NCI-H2227 (cell line): ENCODE results near the gene OVCA2.

ENCODE experiments used
- DNase-seq: peaks from one replicate; lab custom pipeline; 2025; ENCODE audit not compliant: unreplicated experiment; lab: John Stamatoyannopoulos, UW

OVCA2 gene

GRCh38 chr17:2030779-2031163 is 11.1 kb upstream of the OVCA2 start:
- DNase-seq = no peak

- DNase-seq = no peak
Observed at GRCh38 chr17:2033153-2033552, 8.7 kb upstream of the OVCA2 start.

- no peak for DNase-seq
Observed at GRCh38 chr17:2034157-2034556, 7.7 kb upstream of the OVCA2 start.

DNA sequence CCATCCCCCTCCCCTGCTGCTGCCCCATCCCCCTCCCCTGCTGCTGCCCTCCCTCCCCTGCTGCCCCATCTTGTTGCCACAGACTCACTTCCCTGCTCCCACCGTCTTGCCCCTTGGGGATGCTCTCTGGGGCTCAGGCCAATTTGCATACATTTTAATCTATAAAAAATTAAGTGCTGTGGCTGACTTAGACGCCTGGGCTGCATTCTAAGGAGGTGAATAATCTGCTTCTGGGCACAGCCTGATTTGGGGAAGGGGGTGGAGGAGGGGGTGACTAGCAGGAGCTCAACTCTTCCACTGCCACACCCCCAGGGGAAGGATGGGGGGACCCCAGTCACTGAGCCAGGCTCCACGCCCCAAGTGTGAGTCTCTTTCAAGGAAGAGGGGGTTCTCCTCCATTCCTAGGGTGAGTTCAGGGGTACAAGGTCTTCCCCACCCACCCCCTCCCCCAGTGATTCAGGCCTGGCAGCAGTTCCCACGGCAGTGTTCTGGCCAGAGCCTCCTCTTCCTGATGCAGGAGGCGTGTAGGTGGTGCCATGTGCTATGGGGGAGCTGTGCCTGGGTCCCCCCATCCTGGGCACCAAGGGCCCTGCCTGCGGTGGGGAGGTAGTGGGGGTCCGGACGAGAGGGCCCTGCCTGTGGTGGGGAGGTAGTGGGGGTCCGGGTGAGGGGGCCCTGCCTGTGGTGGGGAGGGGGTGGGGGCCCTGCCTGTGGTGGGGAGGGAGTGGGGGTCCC is 6.8 kb upstream of the OVCA2 start:
- DNase-seq = no peak

DNA sequence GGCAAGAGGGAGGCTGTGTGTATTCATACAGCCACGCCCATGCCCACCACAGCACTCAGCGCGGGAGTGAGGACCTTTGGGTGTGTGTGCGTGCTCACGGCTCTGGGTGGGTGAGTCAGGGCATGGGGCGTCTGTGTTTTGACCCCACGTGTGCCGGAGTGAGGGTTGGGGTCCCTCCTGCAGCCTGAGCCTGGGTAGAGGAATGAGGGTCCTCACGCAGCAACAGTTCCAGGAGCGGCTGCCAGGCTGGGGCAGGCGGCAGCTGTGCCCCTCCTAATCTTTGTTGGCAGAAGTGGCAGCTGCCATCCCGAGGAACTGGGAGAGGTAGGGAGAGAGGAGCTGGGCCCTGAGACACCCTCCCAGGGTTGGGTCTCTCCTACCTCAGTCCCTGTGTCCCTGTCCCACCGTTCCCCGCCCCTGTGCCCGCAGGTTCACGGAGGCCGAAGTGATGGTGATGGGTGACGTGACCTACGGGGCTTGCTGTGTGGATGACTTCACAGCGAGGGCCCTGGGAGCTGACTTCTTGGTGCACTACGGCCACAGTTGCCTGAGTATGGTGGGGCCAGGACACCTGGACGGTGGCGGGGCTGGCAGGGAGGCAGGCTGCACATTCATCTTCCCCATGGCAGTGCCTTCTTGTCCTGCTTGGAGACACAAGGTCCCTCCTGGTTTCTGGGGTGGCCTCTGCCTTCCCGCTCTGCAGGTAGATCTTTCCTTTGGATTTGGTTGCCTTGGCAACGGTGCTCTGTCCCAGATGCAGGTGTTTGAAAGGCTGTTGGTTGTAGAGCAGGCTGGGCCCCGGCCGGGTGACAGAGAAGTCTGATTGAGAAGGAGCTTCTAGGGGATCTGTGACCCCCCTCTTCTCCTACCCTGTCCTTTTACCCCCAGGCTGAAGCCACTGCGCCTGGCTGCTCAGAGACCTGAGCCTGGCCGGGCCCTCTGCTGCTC is 6.0 kb upstream of the OVCA2 start:
- DNase-seq = no peak

- DNase-seq = no peak
Observed at GRCh38 chr17:2037155-2037554, 4.7 kb upstream of the OVCA2 start.

- no peak for DNase-seq
Observed at GRCh38 chr17:2040219-2040827, 1.5 kb upstream of the OVCA2 start.

GRCh38 chr17:2040942-2041560 is 771 bp upstream of the OVCA2 start:
- peak; percentile 67 for DNase-seq

- DNase-seq = peak; percentile 47
Observed at GRCh38 chr17:2042390-2042847, 597 bp downstream of the OVCA2 start.

GRCh38 chr17:2042933-2043332 is 1.1 kb downstream of the OVCA2 start:
- DNase-seq = no peak

DNA sequence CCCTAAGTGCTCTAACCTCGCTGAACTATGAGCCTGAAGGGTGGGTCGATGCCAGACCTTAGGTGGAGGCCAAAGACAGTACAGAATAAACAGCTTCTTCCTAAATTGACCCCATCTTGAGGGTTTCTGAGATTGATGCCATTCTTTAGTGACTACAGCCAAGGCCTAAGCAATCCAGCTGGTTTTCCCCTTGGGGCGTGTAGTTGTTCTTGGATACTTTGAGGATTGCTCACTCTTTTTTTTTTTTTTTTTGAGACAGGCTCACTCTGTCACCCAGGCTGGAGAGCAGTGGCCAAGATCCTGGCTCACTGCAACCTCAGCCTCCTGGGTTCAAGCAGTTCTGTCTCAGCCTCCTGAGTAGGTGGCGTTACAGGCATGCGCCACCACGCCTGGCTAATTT is 2.0 kb downstream of the OVCA2 start:
- DNase-seq = no peak

DNA sequence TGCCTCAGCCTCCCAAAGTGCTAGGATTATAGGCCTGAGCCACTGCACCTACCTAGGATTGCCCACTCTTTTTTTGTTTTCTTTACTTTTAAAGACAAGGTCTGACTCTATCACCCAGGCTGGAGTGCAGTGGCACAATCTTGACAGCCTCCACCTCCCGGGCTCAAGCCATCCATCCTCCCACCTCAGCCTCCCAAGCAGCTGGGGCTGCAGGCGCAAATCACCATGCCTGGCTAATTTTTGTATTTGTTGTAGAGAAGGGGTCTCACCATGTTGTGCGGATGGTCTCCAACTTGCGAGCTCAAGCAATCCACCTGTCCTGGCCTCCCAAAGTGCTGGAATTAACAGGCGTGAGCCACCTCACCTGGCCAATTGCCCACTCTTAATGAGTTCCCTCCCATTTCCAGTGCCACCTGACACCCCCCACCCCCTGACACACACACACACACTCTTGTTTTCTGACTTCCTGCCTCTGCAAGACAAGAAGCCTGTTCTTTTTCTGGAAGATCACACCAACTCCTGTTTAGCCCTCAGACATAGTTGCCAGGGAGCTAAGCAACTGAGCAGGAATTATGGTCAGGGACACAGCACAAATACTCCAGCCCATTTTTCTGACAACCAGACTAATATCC is 2.6 kb downstream of the OVCA2 start:
- DNase-seq = no peak

- no peak for DNase-seq
Observed at GRCh38 chr17:2047590-2047989, 5.8 kb downstream of the OVCA2 start.

DNA sequence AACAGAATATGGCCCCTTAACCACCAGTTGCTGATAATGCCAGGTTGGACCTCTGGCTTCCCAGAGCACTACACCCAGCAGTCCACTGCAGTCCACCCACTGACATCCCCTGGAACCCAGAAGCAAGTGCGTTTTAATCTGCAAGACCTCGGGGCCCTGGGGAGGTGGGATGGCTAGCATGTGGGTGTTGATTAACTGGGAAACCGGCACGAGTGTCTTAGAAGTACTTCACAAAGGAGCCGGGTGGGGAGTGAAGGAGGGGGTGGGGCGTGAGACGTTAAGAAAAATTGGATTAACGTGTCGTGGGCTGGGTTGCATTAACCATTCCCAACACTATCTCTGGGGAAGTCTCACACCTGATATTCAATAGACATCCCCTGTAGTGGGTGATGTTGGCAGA is 7.0 kb downstream of the OVCA2 start:
- DNase-seq = no peak

DNA sequence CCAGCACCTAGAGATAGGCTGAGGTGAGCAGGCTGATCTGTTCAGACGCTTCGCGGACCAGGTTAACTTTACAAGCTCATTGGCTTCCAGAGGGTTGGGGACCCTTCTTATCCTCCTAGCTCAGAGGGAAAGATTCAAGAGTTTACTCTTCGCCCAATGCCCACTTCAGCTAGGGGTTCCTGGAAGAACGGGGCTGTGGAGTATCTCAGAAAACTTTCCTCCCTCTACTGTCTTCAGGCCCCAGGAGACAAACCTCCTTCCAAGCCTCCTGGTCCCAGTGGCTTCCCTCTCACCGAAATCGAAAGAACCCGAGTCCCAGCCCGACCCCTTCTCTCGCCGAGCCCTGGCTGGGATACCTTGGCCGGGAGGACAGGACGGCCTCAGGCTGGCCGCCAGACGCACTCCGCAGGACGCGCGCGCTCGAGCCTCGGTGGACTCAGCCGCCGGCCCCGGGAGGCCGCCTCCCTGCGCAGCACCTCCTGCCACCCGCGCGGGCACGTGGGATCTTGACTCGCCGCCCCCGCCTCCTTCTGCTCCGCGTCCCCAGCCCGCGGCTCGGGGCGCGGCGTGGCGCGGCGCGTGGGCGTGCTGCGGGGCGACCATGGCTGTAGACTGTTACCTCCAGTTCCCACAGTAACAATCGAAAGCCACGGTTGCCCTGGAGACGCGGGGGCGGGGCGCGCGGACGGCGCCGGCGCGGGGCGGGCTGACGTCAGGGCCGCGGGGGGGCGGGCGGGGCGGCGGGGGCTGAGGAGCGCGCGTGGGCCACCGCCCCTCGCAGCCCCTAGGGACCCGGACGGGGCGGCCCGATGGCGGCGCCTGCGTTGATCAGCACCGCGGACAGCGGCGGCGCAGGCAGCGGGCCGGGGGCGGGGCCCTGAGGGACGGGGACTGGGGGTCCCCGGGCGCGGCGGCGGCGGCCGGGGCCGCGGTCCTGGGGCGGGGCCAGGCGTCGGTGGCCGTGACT is 7.8 kb downstream of the OVCA2 start:
- DNase-seq = peak; percentile 86

DNA sequence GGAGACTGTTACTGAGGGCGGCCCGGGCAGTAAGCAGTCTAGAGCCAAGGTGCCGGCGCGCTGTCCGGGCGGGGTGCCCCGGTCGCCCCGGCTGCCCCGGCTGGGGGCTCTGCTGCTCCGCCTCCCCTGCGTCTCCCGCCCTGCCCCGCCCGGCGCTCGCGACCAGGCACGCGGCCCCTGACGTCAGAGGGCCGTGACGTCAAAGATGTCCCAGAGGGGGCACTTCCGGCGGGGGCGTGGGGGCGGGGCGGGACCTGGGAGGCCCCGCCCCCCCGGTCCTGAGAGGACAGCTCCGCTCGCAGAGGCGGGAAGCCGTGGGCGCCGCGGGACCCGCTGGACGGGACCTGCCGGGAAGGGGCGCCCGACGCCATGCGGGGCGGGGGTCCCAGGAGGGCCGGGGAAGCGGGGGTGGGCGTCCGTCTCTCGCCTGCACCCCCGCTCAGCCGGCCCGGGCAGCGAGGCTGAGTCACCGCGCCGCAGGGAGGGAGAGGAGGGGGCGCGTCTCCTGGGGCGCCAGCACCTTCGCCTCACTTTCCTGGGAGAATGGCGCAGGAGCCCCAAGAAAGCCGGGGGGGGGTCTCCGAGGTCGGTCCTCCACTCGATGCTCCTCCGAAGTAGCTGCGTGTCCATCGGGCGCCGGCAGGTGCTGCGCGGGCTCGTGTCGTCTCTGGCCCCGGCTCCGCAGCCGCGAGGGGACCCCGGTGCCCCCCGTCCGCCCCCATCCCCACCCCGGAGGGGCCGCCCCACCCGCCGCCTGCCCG is 8.7 kb downstream of the OVCA2 start:
- DNase-seq = peak; percentile 93

DNA sequence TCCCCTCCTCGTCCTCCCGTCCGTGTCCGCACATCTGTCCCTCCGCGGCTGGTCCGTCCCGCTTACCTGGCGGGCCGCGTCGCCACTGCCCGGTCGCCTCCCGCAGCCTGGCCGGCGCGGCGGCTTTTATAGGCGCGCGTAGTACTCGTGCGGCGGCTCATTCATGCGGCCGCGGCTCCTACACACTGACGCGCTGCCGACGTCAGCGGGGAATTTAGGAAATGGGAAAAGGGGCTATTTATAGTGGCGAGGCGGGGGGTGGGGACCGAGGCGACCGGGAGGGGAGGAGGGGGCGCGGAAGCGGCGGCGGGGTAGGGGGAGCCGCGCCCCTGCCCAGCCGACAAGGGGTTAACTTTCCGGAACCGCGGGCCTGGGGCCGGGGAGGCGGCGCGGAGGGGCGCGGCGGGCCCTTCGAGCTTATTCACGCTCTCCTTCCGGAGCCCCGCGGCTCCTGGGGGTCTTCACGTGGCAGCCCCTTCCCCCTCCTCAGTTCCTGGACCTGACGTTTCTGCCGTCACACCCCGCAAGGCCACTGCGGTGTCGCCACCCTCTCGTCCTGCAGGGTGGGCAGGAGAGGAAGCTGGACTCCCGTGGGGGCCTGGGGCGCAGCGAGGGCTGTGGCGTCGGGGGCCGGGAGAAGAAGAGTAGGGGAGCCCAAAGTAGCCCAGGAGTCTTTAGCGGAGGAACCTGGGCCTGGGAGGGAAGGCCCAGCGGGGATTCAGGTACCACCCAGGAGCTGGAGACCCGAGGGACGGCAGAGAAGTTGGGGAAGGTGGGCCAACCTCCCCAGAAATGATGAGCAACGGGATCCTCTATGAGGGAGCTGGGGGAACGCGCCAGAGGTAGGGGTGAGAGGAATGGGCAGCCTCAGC is 9.5 kb downstream of the OVCA2 start:
- DNase-seq = peak; percentile 72
